OCI-LY1 (cell line): ENCODE measurements around the gene ZBTB42.

ENCODE experiments used
- H2AFZ ChIP-seq: fragments of 200-600 bp; sonication (generic), shearing (Covaris generic); 2 replicates; pipeline ENCODE4 v1.6.0; 2014; ENCODE audit warnings: antibody characterized with exemption, mild to moderate bottlenecking, low read length
- H3F3A ChIP-seq: fragments of 200-600 bp; sonication (generic), shearing (Covaris generic); 2 replicates; pipeline ENCODE4 v1.6.0; 2014; ENCODE audit warnings: mild to moderate bottlenecking, antibody characterized with exemption, low read length, moderate library complexity; ENCODE audit not compliant: insufficient read depth
- H3K27ac ChIP-seq: fragments of 200-600 bp; sonication (generic); 2 replicates; pipeline ENCODE4 v1.5.1; 2014; ENCODE audit warnings: low read length, mixed run types, mild to moderate bottlenecking, low read depth; ENCODE audit not compliant: poor library complexity, severe bottlenecking
- H3K27me3 ChIP-seq: fragments of 200-600 bp; sonication (generic); 2 replicates; pipeline ENCODE4 v1.6.0; 2014; ENCODE audit warnings: antibody characterized with exemption, mild to moderate bottlenecking, low read length, moderate library complexity; ENCODE audit not compliant: insufficient read depth
- H3K36me3 ChIP-seq: fragments of 200-600 bp; sonication (generic); 2 replicates; pipeline ENCODE4 v1.6.1; 2014; ENCODE audit warnings: mild to moderate bottlenecking, antibody characterized with exemption, low read length, moderate library complexity, mixed read lengths; ENCODE audit not compliant: insufficient read depth
- H3K4me1 ChIP-seq: fragments of 200-600 bp; sonication (generic); 2 replicates; pipeline ENCODE4 v1.5.1; 2014; ENCODE audit warnings: mild to moderate bottlenecking, low read length, moderate library complexity; ENCODE audit not compliant: insufficient read depth, severe bottlenecking
- H3K4me2 ChIP-seq: fragments of 200-600 bp; sonication (generic), shearing (Covaris generic); 2 replicates; pipeline ENCODE4 v1.6.1; 2014; ENCODE audit warnings: low read length
- H3K4me3 ChIP-seq: fragments of 200-600 bp; sonication (generic); 2 replicates; pipeline ENCODE4 v1.5.1; 2014; ENCODE audit warnings: low read length, low read depth, mild to moderate bottlenecking, mixed read lengths; ENCODE audit not compliant: poor library complexity, severe bottlenecking
- H3K79me2 ChIP-seq: fragments of 200-600 bp; shearing (Covaris generic); 2 replicates; pipeline ENCODE4 v1.6.1; 2016; ENCODE audit warnings: mixed run types, low read length, mixed read lengths; ENCODE audit not compliant: insufficient read depth
- H3K9ac ChIP-seq: fragments of 200-600 bp; sonication (generic), shearing (Covaris generic); 2 replicates; pipeline ENCODE4 v1.6.1; 2014; ENCODE audit warnings: mild to moderate bottlenecking, low read length, mixed read lengths
- H3K9me2 ChIP-seq: fragments of 200-600 bp; sonication (generic), shearing (Covaris generic); 2 replicates; pipeline ENCODE4 v1.6.1; 2014; ENCODE audit warnings: low read depth, mild to moderate bottlenecking, low read length, mixed read lengths
- H3K9me3 ChIP-seq: fragments of 200-600 bp; shearing (Covaris generic); 2 replicates; pipeline ENCODE4 v1.6.1; 2014; ENCODE audit warnings: low read length, mixed read lengths
- H4K20me1 ChIP-seq: fragments of 200-600 bp; sonication (generic), shearing (Covaris generic); 2 replicates; pipeline ENCODE4 v1.6.0; 2016; ENCODE audit warnings: mild to moderate bottlenecking, low read length; ENCODE audit not compliant: insufficient read depth
- CTCF ChIP-seq: fragments of 200-600 bp; sonication (generic), shearing (Covaris generic); IDR thresholded peaks from 2 replicates; pipeline ENCODE4 v1.5.1; 2017; ENCODE audit warnings: mild to moderate bottlenecking, antibody characterized with exemption, low read length, moderate library complexity, mixed read lengths
- EZH2 ChIP-seq: fragments of 200-600 bp; sonication (generic), shearing (Covaris generic); IDR thresholded peaks from 2 replicates; pipeline ENCODE4 v1.8.0; 2017; ENCODE audit warnings: borderline replicate concordance, mixed run types, mild to moderate bottlenecking, antibody characterized with exemption, low read length, moderate library complexity, mixed read lengths

The ZBTB42 gene

GRCh38 chr14:104841730-104842129 is 40.8 kb downstream of the ZBTB42 start:
- Histone ChIP-seq H3K4me2 (no peak overlapping the region), H3K9me3 (no peaks in the 10 kb centered on the region), H3F3A (no peaks in the 10 kb centered on the region), H3K79me2 (no peaks in the 10 kb centered on the region), H3K4me3 (no peak overlapping the region), H3K27me3 (peaks cover 7% of the 10 kb centered on the region), H3K36me3 (no peaks in the 10 kb centered on the region), H4K20me1 (no peaks in the 10 kb centered on the region), H3K9me2 (no peaks in the 10 kb centered on the region), H2AFZ (no peak overlapping the region), H3K9ac (no peak overlapping the region), H3K4me1 (no peaks in the 10 kb centered on the region), H3K27ac (no peak overlapping the region)
- TF ChIP-seq CTCF = no peak
- no peak for TF ChIP-seq EZH2

- H3K9ac ChIP-seq = no peak overlapping the region
- no peaks in the 10 kb centered on the region for H3K4me1 ChIP-seq
- no peak overlapping the region for H2AFZ ChIP-seq
- TF ChIP-seq CTCF = no peak
- TF ChIP-seq EZH2 = no peak
- no peak overlapping the region for H3K4me2 ChIP-seq
- no peak overlapping the region for H3K27ac ChIP-seq
- no peaks in the 10 kb centered on the region for H3K79me2 ChIP-seq
- H3K9me3 ChIP-seq = no peaks in the 10 kb centered on the region
- H4K20me1 ChIP-seq = no peaks in the 10 kb centered on the region
- no peak overlapping the region for H3K4me3 ChIP-seq
- no peaks in the 10 kb centered on the region for H3K36me3 ChIP-seq
- H3K9me2 ChIP-seq = no peaks in the 10 kb centered on the region
- peaks cover 11% of the 10 kb centered on the region for H3K27me3 ChIP-seq
- no peaks in the 10 kb centered on the region for H3F3A ChIP-seq
Observed at GRCh38 chr14:104843006-104843405, 42.1 kb downstream of the ZBTB42 start.

- H3K27me3 ChIP-seq = peaks cover 15% of the 10 kb centered on the region
- no peaks in the 10 kb centered on the region for H3K9me3 ChIP-seq
- no peaks in the 10 kb centered on the region for H3K36me3 ChIP-seq
- no peaks in the 10 kb centered on the region for H3K9me2 ChIP-seq
- no peak overlapping the region for H3K27ac ChIP-seq
- no peaks in the 10 kb centered on the region for H3K4me1 ChIP-seq
- no peak overlapping the region for H3K4me2 ChIP-seq
- H3K79me2 ChIP-seq = no peaks in the 10 kb centered on the region
- no peak overlapping the region for H2AFZ ChIP-seq
- no peak overlapping the region for H3K9ac ChIP-seq
- no peaks in the 10 kb centered on the region for H4K20me1 ChIP-seq
- no peaks in the 10 kb centered on the region for H3F3A ChIP-seq
- H3K4me3 ChIP-seq = no peak overlapping the region
- no peak for TF ChIP-seq CTCF
- TF ChIP-seq EZH2 = no peak
Observed at GRCh38 chr14:104843442-104844305, 42.8 kb downstream of the ZBTB42 start.
